HG03175 (cell line): ENCODE measurements around the gene RAB5A.
"Not testable (repeated sequence)": the region's sequence is repeated elsewhere in the genome, so short reads cannot be mapped to it uniquely, and the experiment has no call there.

Experiments used
- ATAC-seq: cut with Tn5 transposase; IDR thresholded peaks from one replicate; pipeline ENCODE4 v1.9.1; 2021; ENCODE audit warnings: mild to moderate bottlenecking, moderate library complexity; ENCODE audit not compliant: unreplicated experiment

Gene RAB5A

DNA sequence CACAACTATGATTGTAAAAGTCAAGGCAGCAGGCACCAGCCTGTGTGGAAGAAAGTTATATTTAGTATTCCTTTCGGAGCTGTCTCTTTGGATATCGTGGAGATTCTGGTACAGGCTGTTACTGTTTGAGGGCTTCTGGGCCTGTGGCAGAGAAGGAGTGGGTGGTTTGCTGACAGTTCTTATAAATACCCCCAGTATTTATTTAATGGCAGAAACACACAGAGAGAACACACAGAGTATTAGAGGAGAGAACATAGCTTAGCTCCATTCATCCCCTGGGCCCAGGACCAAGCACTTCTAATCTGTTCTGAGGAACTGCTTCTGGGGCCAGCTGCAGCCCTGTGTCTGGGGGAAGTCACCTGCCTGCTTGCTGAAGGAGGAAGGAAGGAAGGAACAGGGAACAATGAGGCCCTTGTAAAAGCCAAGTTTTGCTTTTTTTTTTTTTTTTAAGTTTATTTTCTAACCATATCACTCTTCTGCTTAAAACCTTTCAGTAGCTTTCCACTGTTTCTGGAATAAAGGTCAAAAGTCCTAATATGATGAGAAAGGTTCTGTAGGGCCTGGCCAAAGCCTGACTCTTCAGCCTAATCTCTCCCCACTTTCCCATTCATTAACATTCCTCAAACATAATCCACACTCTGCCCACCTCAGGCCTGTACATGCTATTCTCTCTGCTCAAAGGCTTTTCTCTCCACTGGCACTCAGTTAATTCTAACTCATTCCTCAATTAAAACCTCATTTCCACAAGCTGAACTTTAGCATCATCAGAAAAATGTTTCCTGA, 76.9 kb downstream of the RAB5A start:
- ATAC-seq: no peak

DNA sequence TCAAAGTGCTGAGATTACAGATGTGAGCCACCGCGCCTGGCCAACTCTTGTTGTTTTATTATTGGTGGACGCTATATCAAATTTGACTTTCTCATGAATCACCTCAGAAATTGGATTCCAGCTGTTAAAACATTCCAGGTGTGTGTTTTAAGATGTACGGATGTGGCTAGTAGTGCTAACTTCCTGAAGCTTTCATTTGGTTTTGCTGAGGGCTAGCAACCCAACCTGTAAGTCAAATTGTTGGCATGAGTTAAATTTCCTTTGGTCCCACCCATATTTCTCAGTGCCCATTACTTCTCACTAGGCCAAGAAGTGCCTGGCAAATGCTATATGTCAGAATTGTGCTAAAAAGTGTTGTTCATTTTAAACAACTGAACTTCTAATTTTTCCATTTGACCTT, 80.2 kb downstream of the RAB5A start:
- ATAC-seq: no peak

DNA sequence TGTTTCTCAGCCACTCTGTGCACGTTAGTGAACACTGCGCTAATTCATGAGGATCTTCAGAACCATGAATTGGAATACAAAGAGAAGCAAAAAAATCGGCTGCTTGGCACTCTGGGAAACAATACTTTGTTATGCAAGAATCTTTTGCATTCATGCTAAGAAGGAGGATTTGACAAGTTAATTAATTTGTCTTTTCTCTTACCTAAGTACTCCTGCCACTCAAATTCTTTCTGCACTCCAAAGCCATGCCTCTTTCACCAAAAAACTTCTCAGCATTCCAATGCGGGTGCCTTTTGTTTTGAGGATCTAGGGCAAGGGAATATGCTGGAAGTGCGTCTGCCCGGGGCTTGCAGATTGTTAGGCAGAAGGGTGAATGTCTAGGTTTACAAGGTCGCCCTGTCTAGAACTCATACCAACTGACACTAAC, 82.0 kb downstream of the RAB5A start:
- ATAC-seq: no peak

DNA sequence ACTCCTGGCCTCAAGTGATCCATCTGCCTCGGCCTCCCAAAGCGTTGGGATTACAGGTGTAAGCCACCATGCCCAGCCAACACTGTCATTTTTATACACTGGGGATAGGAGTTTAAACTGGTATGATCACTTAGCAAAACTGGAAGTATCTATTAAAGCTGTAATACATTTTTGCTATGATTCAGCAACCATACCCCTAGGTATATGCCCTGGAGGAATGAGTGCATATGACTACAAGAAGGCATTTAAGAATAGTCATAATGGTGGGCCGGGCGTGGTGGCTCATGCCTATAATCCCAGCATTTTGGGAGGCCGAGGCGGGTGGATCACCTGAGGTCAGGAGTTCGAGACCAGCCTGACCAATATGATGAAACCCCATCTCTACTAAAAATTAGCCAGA, 85.0 kb downstream of the RAB5A start:
- not testable (repeated sequence) for ATAC-seq
